ENCODE results near the gene MAGED4B. TPM values are rescaled to one million over a fixed set of nuclear protein-coding genes. Genes with fewer than 3 reads are reported as not detected.

Gene MAGED4B
- total and polyA plus RNA-seq, 2 donors (not counting 1 experiment from before 2014, with no cell fraction given): 18.2 to 37.4 TPM

GRCh38 chrX:52034211-52034610, 34.8 kb downstream of the MAGED4B start:
- peaks cover 0 to 8% (median 0%) of the 10 kb centered on the region in 4 experiments for H3K27me3 ChIP-seq (replicated peaks in 1 of 4; ENCODE audit: control extremely low read depth in 1 of 4, control insufficient read depth in 3 of 4, insufficient read depth in 4 of 4, low read length in 3 of 4)
- no peak overlapping the region for H3K4me2 ChIP-seq (replicated peaks; ENCODE audit: low read depth, low read length, poor library complexity, severe bottlenecking)
- H3K4me1 ChIP-seq (ENCODE audit: control insufficient read depth in 2 of 2, insufficient read depth in 2 of 2, low read length in 2 of 2): no peaks in the 10 kb centered on the region
- Mint-ChIP-seq H3K27me3 (peaks cover 11% of the 10 kb centered on the region), H3K9me3 (ENCODE audit: insufficient read depth) (no peaks in the 10 kb centered on the region), H3K4me3 (no peak overlapping the region), H3K27ac (no peak overlapping the region), H3K4me1 (no peaks in the 10 kb centered on the region)
- DNase-seq (no peak), ATAC-seq (ENCODE audit: low read depth) (no peak)
- 83% methylated on average over 1 of the region's 1 CpG for WGBS (ENCODE audit: insufficient coverage)
- no peaks in the 10 kb centered on the region for H3K36me3 ChIP-seq (replicated peaks in 1 of 2; ENCODE audit: control extremely low read depth in 1 of 2, control insufficient read depth in 1 of 2, extremely low read depth in 1 of 2, insufficient read depth in 2 of 2, low read length in 1 of 2)
- no peaks in the 10 kb centered on the region for H3K9me3 ChIP-seq (ENCODE audit: control extremely low read depth in 1 of 3, control insufficient read depth in 2 of 3, insufficient read depth in 1 of 3, low read length in 2 of 3)
- no peak for TF ChIP-seq EZH2 (IDR thresholded peaks at IDR 0.05; ENCODE audit: borderline replicate concordance, insufficient read depth, low read depth, low read length, poor library complexity, severe bottlenecking)
- TF ChIP-seq CTCF (IDR thresholded peaks at IDR 0.05): no peak
- H3K4me3 ChIP-seq (ENCODE audit: control extremely low read depth in 1 of 5, extremely low read depth in 1 of 5, insufficient read depth in 1 of 5, low read depth in 2 of 5, low read length in 4 of 5): no peak overlapping the region
- ChIA-PET POLR2A (no interaction called here), CTCF (no interaction called here)
- no peaks in the 10 kb centered on the region for H3K79me2 ChIP-seq (ENCODE audit: control insufficient read depth, insufficient read depth, low read length)
- H2AFZ ChIP-seq (ENCODE audit: insufficient read depth, low read depth, low read length, poor library complexity, severe bottlenecking): no peak overlapping the region
- H3K9ac ChIP-seq (ENCODE audit: low read length): no peak overlapping the region
- intact Hi-C loops (cut with micrococcal nuclease): no loop called here
- no peak overlapping the region for H3K27ac ChIP-seq (ENCODE audit: low read length in 2 of 2)
- no peaks in the 10 kb centered on the region for H4K20me1 ChIP-seq (ENCODE audit: control insufficient read depth, insufficient read depth, low read length, poor library complexity, severe bottlenecking)

- H3K9me3 ChIP-seq (ENCODE audit: control extremely low read depth in 1 of 3, control insufficient read depth in 2 of 3, insufficient read depth in 1 of 3, low read length in 2 of 3): no peaks in the 10 kb centered on the region
- H3K27ac ChIP-seq (ENCODE audit: low read length in 2 of 2): no peak overlapping the region
- H3K4me2 ChIP-seq (replicated peaks; ENCODE audit: low read depth, low read length, poor library complexity, severe bottlenecking): no peak overlapping the region
- no peaks in the 10 kb centered on the region for H3K4me1 Mint-ChIP-seq
- H3K36me3 ChIP-seq (replicated peaks in 1 of 2; ENCODE audit: control extremely low read depth in 1 of 2, control insufficient read depth in 1 of 2, extremely low read depth in 1 of 2, insufficient read depth in 2 of 2, low read length in 1 of 2): no peaks in the 10 kb centered on the region
- H3K9ac ChIP-seq (ENCODE audit: low read length): no peak overlapping the region
- DNase-seq (no peak), ATAC-seq (ENCODE audit: low read depth) (no peak)
- no CpG with 5 or more reads among the region's 2 CpGs for WGBS (ENCODE audit: insufficient coverage)
- H3K9me3 Mint-ChIP-seq (ENCODE audit: insufficient read depth): no peaks in the 10 kb centered on the region
- H3K4me3 ChIP-seq (ENCODE audit: control extremely low read depth in 1 of 5, extremely low read depth in 1 of 5, insufficient read depth in 1 of 5, low read depth in 2 of 5, low read length in 4 of 5): no peak overlapping the region
- H3K27me3 ChIP-seq (replicated peaks in 1 of 4; ENCODE audit: control extremely low read depth in 1 of 4, control insufficient read depth in 3 of 4, insufficient read depth in 4 of 4, low read length in 3 of 4): no peaks in the 10 kb centered on the region
- H3K27me3 Mint-ChIP-seq: peaks cover 3% of the 10 kb centered on the region
- H3K79me2 ChIP-seq (ENCODE audit: control insufficient read depth, insufficient read depth, low read length): no peaks in the 10 kb centered on the region
- H3K27ac Mint-ChIP-seq: no peak overlapping the region
- no peak overlapping the region for H2AFZ ChIP-seq (ENCODE audit: insufficient read depth, low read depth, low read length, poor library complexity, severe bottlenecking)
- intact Hi-C loops (cut with micrococcal nuclease): no loop called here
- no peaks in the 10 kb centered on the region for H4K20me1 ChIP-seq (ENCODE audit: control insufficient read depth, insufficient read depth, low read length, poor library complexity, severe bottlenecking)
- no peaks in the 10 kb centered on the region for H3K4me1 ChIP-seq (ENCODE audit: control insufficient read depth in 2 of 2, insufficient read depth in 2 of 2, low read length in 2 of 2)
- TF ChIP-seq EZH2 (IDR thresholded peaks at IDR 0.05; ENCODE audit: borderline replicate concordance, insufficient read depth, low read depth, low read length, poor library complexity, severe bottlenecking): no peak
- TF ChIP-seq CTCF (IDR thresholded peaks at IDR 0.05): no peak
- ChIA-PET CTCF (no interaction called here), POLR2A (no interaction called here)
- H3K4me3 Mint-ChIP-seq: no peak overlapping the region
These were observed 37.6 kb downstream of the MAGED4B start for GRCh38 chrX:52031371-52031770.

All from B cell (primary cell).